IMR-90 (cell line): ENCODE results near the gene ABCA10.

ENCODE experiments used
- CTCF ChIP-seq: conservative IDR thresholded peaks from 2 replicates; pipeline ENCODE4 v1.5.1; 2012; ENCODE audit warnings: mild to moderate bottlenecking, low read depth, low read length, improper control_type of control experiment
- FOS ChIP-seq: fragments of 150-350 bp; IDR thresholded peaks from 2 replicates; pipeline ENCODE4 v1.6.1; 2016; ENCODE audit warnings: low read depth, low read length
- MXI1 ChIP-seq: IDR thresholded peaks from 2 replicates; pipeline ENCODE4 v1.6.1; 2012; ENCODE audit warnings: low read depth, mild to moderate bottlenecking, low read length, moderate library complexity, borderline replicate concordance
- POLR2A ChIP-seq: IDR thresholded peaks from 2 replicates; pipeline ENCODE4 v1.6.1; 2012; ENCODE audit warnings: mild to moderate bottlenecking, low read depth, low read length
- RFX5 ChIP-seq: IDR thresholded peaks from 2 replicates; pipeline ENCODE4 v1.8.0; 2012; ENCODE audit warnings: low read depth, mild to moderate bottlenecking, low read length, moderate library complexity
- TF ChIP-seq, protein P1 (sequence below): fragments of 150-350 bp; IDR thresholded peaks from 2 replicates; pipeline ENCODE4 v1.6.1; 2016; ENCODE audit warnings: low read depth, mild to moderate bottlenecking, low read length, moderate library complexity, borderline replicate concordance

- TF ChIP-seq CTCF (no peak), RFX5 (no peak), MXI1 (no peak), POLR2A (no peak), FOS (no peak)
- TF ChIP-seq, protein P1, sequence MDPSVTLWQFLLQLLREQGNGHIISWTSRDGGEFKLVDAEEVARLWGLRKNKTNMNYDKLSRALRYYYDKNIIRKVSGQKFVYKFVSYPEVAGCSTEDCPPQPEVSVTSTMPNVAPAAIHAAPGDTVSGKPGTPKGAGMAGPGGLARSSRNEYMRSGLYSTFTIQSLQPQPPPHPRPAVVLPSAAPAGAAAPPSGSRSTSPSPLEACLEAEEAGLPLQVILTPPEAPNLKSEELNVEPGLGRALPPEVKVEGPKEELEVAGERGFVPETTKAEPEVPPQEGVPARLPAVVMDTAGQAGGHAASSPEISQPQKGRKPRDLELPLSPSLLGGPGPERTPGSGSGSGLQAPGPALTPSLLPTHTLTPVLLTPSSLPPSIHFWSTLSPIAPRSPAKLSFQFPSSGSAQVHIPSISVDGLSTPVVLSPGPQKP, result no peak
Measured at GRCh38 chr17:69143683-69144231, 84.9 kb downstream of the ABCA10 start.
